ENCODE measurements around the gene GGTLC1. TPM values are rescaled to one million over a fixed set of nuclear protein-coding genes. Genes with fewer than 3 reads are reported as not detected.
"Not testable (repeated sequence)": the region's sequence is repeated elsewhere in the genome, so short reads cannot be mapped to it uniquely, and the experiment has no call there.

GGTLC1 gene
- total RNA-seq, 1 experiment from 2014 or later, result not detected

DNA sequence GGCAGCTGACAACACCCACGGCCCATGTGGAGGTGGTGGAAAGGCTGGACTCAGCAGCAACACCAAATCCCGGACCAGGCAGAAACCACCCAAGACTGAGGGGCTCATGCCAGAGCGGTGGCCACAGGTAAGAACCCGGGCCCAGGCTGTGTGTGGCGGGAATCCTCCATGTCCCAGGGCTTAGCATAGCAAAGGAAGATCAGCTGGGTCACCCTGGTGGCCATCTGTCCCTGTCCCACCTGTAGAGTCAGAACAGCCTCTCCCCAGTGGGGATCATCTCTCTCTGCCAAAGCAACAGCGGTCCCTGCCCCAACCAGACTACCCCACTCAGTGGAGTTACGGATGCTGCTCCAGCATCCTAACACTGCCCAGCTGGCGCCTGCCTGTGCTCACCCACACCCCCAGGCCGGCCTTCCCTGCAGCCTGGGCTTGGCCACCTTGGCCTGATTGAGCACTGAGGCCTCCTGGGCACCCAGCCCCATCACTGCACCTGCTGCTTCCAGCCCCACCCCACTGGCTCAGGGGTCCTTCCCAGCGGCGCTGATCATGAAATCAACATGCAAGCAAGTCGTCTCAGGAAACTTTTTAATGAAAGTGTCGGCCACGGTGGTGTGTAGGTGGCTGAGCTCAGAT, 5.5 kb upstream of the GGTLC1 start:
- DNase-seq (ENCODE audit: low spot score), result not testable (repeated sequence)

DNA sequence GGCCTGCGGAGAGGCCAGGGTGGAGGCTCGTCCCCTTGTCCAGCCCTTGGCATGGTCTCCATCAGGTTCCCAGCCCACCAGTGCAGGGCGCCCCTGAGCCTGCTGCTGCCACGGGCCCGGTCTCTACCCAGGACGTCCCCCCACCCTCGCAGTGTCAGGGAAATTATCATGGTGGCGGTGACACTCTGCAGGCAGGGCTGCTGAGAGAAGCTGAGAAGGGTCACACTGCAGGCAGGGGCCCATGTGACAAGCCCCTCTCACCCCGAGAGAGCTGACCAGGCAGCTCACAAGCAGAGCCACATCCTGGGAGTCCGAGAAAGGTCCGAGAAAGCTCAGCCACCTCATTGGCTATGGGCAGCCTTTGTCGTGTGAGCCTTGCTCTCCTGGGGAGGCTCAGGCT, 4.9 kb upstream of the GGTLC1 start:
- DNase-seq (ENCODE audit: low spot score), result not testable (repeated sequence)

DNA sequence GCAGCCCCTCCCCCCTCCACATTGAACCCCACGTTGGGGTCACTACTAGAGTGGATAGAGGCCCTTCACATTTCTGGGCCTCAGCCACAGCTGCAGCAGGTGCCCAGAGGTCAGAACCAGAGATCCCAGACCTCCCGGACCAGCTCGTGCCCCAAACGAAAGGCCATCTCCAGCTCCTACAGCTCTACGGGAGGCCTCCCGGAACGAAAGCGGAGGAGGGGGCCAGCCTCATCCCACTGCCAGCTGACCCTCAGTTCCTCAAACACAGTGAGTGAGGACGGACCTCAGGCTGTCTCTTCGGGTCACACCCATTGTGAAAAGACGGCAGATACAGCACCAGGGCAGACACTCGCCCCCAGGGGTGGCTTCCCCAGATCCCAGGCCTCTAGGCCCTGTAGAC, 1.7 kb upstream of the GGTLC1 start:
- not testable (repeated sequence) for DNase-seq (ENCODE audit: low spot score)

DNA sequence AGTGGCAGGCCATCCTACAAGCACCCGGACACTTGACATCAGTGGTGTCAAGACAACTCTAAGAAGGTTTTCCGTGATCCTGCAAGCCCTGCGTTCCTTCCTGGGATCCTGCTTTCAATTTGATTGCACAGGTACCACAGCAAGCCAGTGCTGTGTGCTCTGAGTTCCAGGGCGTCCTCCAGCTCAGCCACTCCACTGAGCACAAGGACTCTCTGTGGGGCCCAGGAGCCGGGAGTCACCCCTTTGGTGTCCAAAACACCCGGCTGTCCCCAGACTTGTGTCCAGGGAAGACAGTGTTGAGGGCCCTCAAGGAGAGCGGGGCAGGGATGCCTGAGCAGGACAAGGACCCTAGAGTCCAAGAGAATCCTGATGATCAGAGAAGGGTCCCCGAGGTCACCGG, 387 bp upstream of the GGTLC1 start:
- DNase-seq (ENCODE audit: low spot score), result not testable (repeated sequence)

DNA sequence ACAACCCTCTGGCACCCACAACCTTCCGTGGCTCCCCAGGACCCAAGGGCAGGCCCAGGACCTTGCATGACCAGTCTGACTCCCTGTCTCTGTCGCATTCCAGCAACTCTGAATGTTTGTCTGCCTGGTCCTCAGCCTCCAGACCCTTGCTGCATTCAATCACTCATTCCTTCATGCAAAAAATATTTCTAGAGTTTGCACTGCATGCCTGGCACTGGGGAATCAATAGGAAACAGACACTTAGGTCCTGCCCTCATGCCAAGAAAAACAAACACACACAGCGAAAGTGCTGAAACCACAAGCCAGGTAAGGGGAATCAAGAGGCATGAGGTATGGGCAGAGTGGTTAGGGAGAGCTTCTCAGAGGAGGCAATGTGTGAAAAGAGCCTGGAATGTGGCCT, 1.9 kb downstream of the GGTLC1 start:
- not testable (repeated sequence) for DNase-seq (ENCODE audit: low spot score)

DNA sequence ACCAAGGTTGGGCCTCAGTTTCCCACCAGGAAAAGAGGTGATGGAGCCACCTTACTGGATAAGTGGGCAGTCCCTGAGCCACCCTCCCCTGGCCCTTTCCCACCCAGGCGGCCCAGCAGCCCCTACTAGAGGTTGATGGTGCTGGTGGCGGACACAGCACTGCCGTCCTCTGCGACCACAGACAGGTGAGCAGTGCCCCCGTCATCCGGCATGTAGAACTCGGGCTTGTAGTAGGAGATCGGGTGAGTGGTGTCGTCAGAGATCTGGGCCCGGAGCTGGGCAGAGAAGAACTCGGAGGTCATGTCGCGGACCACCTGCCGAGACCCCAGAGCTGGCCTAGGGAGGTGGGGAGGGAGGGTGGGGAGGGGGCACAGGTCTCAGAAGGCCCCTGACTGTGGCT, 2.3 kb downstream of the GGTLC1 start:
- not testable (repeated sequence) for DNase-seq (ENCODE audit: low spot score)

DNA sequence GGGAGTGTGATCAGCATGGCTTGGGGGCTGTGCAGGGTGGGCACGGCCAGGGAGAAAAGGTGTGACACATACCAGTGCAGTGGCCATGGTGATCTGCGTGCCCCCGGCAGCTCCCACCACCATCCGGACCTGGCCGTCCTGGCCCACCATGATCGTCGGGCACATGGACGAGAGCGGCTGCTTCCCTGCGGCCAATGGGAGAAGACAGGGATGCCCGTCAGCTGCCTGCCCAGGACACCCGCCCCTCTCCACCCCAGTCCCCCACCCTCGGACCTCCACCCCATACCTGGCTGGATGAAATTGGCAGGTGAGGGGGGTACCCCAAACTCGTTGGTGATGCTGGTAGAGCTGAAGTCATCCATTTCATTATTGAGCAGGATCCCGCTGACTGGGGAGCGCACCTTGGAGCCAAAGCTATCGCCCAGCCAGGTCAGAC, 2.8 kb downstream of the GGTLC1 start:
- not testable (repeated sequence) for DNase-seq (ENCODE audit: low spot score)

DNA sequence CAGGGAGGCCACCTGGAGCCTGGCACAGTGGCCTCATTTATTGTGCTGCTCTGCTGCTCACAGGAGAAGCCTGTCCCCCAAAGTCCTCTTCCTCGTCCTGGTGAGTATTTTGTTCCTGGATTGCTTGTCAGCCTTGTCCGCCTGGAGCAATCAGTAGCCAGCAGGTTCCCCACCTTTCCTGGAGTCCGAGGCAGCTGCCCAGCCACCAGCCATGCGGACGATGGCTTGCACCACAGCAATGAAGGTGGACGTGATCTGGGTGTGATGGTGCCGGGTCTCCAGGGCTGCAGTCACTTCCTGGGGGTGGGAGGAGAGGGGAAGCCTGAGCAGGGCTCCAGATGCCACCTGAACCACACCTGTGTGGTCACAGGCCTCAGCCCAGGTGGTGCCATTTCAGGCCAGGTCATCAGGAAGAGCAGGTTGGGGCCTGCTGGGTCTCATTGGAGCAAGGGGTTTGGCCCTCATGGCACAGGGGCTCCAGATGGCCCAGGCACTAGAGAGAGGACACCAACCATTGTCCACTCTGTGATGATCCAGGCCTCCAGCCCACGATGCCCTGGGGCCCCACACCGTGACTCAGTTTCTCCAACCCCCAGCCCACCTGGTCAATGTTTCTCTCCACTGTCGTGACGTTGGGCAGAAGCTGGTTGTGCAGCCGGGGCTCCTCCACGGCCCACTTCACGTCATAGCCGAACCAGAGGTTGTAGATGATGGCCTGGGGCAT, 3.4 kb downstream of the GGTLC1 start:
- not testable (repeated sequence) for DNase-seq (ENCODE audit: low spot score)

DNA sequence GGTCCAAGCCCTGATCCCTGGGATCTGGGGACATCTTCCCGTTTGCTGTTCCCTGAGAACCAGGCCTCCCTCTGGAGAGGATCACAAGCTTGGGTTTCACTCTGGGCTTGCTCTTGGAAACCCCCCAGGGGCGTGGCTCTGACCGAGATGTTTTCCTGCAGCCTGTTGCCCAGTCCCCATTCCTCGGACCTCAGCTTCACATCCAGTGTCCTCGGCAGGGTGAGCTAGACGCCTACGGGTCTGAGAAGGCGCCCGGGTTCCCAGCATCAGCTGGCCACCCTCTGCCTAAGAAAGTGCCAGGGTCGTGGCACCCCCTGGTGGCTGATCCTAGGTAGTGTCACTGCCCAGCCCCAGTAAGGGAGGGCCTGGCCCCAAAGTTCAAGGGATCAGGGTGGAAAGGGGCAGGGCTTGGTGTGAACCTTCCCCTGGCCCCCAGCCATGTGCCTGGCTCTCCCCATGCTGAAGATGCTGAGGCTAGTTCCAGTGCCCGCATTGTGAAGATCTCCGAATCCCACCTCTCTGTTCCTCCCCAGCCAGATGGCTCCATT, 4.0 kb downstream of the GGTLC1 start:
- not testable (repeated sequence) for DNase-seq (ENCODE audit: low spot score)

DNA sequence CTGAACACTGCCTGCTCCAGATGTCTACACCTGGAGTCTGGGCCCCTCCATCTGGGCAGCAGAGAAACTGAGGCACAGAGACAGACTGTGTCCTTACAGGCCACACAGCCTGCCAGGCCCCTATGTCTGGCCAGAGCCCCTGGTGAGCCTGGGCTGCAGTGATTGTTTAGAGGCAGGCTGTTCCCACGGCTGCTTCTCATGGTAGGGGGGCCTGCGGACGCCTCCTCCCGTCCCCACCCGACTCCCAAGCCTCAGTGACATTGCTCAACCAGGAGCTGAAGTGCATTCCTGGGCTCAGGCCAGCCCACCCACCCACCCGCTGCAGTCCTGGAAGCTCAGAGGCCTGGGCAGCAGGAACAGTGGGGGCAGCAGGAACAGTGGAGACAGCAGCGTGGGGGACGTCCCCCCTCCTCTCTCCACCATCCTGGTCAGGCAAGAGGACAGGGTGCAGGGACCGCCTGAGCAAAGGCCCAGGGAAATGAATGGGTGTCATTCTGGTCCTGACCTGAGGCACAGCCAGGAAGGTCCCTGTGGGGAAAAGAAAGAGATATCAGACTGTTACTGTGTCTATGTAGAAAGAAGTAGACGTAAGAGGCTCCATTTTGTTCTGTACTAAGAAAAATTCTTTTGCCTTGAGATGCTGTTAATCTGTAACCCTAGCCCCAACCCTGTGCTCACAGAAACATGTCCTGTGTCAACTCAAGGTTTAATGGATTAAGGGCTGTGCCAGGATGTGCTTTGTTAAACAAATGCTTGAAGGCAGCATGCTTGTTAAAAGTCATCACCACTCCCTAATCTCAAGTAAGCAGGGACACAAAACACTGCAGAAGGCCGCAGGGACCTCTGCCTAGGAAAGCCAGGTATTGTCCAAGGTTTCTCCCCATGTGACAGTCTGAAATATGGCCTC, 6.2 kb downstream of the GGTLC1 start:
- not testable (repeated sequence) for DNase-seq (ENCODE audit: low spot score)

DNA sequence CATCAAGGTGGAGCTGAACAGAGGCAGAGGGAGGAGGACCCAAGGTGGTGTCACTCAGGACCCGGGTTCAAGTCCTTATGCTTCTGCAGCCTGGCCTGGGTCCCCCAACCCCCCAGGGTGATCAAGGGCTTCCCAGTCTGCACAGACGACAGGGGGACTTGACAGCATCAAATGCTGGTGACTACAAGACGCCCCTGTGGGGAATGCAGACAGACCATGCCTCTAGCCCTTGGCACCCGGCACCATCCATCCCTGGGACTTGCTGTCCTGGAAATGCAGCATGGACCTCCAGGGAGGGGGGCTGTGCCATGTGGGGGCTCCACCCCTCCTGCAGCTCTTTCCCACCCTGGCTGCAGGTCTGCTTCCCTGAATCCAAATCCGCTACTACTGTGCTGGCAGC, 7.1 kb downstream of the GGTLC1 start:
- not testable (repeated sequence) for DNase-seq (ENCODE audit: low spot score)

DNA sequence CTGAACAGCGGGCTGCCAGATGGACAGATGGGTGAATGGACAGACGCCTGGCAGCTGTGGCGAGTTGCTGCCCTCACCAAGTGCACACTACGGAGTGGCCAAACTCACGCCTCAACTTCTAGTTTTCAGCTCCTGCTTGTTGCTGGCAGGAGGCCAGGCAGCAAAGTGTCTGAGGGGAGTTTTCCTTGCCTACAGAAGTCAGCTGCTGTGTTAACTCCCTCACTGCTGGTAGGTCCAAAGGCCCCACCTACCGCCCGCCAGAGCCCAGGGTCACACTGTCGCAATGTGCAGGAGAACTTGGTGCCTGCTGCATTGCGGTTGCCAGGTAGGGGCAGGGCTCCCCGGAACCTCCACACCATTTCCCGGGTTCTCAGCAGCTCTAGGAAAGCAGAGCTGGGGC, 7.6 kb downstream of the GGTLC1 start:
- not testable (repeated sequence) for DNase-seq (ENCODE audit: low spot score)

DNA sequence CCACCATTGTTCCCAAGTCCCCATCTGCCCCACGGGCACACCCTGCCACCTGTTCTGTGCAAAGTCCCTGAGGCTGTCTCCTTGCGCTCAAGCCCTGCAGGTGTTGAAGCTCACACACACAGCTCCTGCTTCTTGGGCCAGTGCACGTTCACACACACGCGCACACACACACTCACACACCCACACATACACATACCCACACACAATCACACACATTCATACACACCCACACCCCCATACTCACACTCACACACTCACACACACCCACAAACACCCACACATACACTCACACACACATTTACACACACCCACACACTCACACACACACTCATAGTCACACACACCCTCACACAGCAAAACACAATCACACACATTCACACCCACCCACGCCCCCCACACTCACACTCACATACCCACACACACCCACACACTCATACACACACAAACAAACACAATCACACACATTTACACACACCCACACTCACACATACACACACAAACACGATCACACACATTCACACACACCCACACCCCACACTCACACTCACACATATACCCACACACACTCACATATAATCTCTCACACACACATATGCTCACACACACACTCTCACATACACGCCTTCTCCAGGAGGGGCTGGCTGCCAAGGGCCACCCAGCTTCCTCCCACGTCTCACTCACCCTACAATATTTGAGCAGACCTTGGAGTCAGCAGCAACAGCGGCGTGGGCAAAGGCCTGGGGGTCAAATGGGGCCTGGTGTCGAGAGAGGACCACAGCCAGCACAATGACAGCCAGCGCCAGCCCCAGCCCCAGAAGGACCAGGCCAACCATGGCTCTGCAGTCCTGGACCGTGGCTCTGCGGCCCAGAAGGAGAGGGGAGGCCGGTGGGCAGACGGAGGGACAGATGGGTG, 8.4 kb downstream of the GGTLC1 start:
- DNase-seq (ENCODE audit: low spot score), result not testable (repeated sequence)

DNA sequence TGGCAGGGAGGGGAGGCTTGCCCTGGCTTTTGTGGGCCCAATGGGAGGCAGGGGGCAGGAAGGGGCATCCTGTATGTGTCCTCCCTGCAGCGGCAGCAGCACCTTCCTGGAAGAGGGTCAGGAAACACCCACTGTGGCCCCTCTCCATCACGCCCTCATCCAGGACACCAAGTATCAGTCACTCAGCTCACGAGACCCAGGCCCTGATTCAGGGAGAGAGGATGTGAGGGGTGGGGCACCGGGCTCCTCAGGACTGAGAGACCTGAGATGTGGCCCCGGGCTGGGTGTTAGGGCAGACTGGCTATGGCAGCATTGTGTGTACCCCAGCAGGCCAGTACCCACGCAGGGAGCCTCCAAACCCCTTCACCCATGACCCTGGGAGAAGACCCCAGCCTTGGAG, 9.2 kb downstream of the GGTLC1 start:
- not testable (repeated sequence) for DNase-seq (ENCODE audit: low spot score)

DNA sequence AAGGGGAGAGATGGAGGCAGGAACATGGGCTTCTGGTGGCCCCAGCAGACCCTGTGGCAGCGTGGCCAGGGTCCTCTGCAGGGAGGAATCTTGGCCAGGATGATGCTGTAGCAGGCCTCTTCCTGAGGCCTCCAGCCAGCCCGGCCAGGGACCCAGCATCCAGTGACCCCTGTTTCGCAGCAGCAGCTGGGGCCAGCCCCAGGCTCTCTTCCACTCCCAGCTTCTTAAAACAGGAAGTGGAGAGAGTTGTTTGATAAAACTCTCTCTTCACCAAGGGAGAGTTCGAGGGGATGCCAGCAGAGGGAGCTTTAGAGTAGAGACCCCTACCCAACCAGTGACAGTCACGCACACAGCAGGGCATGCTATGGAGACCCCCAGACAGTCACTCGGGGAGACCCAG, 10.1 kb downstream of the GGTLC1 start:
- not testable (repeated sequence) for DNase-seq (ENCODE audit: low spot score)

DNA sequence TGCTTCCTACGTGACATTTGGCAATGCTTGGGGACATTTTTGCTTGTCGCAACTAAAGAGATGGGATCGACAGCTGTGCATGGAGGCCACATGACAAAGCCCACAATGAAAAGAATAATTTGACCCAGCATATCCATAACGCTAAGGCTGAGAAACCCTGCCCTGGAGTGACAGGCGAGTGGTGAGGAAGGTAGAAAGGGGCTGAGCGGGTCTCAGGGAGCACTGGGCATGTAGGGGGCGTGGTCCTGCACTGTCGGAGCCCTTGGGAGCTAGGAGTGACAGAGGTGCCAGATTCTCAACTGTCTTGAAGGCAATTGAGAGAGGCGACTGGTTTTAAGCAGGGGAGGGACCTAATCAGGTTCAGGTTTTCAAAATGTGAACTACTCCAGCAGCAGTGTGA, 13.6 kb downstream of the GGTLC1 start:
- DNase-seq (ENCODE audit: low spot score), result no peak

DNA sequence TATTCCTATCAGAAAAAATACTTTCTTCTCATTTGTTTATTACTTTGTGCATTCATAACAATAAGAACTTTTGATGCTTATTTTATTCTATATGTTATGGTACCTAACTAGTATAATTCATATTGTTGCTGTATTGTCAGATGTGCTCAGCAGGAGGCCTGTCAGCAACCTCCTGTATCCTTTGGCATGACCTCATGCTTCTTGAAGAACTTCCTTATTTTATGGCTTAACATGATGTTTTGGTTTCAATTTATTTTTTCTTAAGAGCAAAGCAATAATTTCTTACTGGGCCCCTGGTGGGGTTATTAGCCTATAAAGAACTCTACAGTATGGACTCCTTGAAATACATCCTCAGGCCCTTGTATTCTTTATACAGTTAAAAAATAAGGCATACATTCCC, 17.3 kb downstream of the GGTLC1 start:
- no peak for DNase-seq (ENCODE audit: low spot score)

DNA sequence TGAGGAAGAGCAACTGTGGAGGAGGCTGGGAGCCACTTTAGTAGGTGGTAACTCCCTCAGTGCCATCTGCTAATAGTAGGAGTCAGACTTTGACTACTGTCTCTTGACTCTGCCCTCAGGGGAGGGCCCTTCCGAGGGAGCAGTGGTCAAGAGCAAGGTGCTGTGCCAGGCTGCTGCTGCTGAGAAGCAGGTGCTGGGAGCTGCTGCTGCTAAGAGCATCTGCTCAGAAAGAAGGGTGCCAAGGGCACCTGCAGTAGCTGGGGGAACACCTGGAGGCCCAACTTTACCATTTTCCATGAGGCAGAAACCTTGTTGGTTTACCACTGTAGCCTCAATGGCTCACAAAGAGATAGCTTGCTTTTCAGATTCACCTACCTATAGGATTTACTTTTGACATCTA, 18.5 kb downstream of the GGTLC1 start:
- DNase-seq (ENCODE audit: low spot score), result no peak

DNA sequence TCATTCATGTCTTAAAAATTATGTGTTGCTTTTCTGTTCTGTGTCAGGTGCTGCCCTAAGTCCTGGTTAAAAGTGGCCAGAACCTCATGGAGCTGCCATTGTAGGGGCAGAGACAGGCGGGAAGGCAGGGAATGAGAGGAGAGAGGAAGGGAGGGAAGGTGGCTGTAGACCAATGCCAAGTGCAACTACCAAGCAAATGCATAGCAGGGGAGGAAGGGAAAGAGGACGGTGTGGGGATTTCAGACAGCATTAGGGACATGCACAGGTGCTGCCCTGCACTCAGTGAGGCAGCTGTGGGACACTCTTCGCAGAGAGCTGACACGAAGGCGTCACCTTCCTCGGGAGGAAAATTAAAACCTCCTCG, 21.0 kb downstream of the GGTLC1 start:
- no peak for DNase-seq (ENCODE audit: low spot score)

DNA sequence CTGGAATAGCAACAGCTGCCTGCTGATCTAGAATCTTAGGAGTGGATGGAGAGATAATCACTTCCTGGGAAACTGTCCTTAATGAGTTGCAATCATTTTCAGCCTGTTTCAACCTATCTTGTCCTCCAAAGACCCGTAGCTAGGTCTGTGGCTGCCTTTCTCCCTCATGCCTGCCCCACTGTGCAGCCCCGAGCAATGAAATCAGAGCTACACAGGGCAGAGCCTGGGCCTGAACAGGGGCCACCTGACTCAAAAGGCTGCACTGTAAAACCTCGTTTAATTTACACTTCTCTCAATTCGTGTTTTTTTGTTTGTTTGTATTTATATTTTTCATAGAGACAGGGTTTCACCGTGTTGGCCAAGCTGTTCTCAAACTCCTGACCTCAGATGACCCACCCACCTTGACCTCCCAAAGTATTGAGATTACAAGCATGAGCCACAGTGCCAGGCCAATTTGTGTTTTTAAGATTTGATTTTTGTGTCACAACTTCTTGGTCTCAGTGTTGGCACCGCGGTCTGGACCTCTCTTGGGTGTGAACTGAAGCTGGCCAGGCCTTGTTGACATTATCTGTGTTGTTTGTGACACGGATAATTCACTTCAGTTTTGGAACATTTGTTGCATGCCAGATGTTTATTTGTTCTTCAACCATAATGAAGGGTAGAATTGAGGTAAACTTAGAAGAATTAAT, 21.5 kb downstream of the GGTLC1 start:
- no peak for DNase-seq (ENCODE audit: low spot score)

Data from A172 (cell line).